CD4-positive, alpha-beta T cell treated with Interleukin-17A for 4 hours (primary cell): ENCODE results near the gene RSPO3.
"Not testable (repeated sequence)": the region's sequence is repeated elsewhere in the genome, so short reads cannot be mapped to it uniquely, and the experiment has no call there.

Experiments
- DNase-seq: peaks from one replicate; pipeline ENCODE4 v3.0.0-alpha.2; 2020; ENCODE audit warnings: mixed read lengths

The RSPO3 gene

GRCh38 chr6:127206531-127207095, 88.1 kb downstream of the RSPO3 start:
- no peak for DNase-seq

GRCh38 chr6:127207591-127208120, 89.2 kb downstream of the RSPO3 start:
- DNase-seq, result no peak

- no peak for DNase-seq
Measured at GRCh38 chr6:127210725-127211124, 92.3 kb downstream of the RSPO3 start.

- no peak for DNase-seq
Measured at GRCh38 chr6:127212376-127212775, 93.9 kb downstream of the RSPO3 start.

- DNase-seq, result not testable (repeated sequence)
Measured at GRCh38 chr6:127214032-127214431, 95.6 kb downstream of the RSPO3 start.

GRCh38 chr6:127214531-127214930, 96.1 kb downstream of the RSPO3 start:
- not testable (repeated sequence) for DNase-seq

- no peak for DNase-seq
Measured at GRCh38 chr6:127215931-127216330, 97.5 kb downstream of the RSPO3 start.

GRCh38 chr6:127216810-127217789, 98.6 kb downstream of the RSPO3 start:
- DNase-seq, result no peak

GRCh38 chr6:127219869-127220268, 101.4 kb downstream of the RSPO3 start:
- no peak for DNase-seq

- no peak for DNase-seq
Measured at GRCh38 chr6:127221201-127221600, 102.7 kb downstream of the RSPO3 start.

- no peak for DNase-seq
Measured at GRCh38 chr6:127222418-127222817, 103.9 kb downstream of the RSPO3 start.

- DNase-seq, result no peak
Measured at GRCh38 chr6:127225497-127225896, 107.0 kb downstream of the RSPO3 start.

- DNase-seq, result not testable (repeated sequence)
Measured at GRCh38 chr6:127233819-127234218, 115.3 kb downstream of the RSPO3 start.

GRCh38 chr6:127243501-127243900, 125.0 kb downstream of the RSPO3 start:
- no peak for DNase-seq
